Breast epithelium (tissue), 3 donors: ENCODE measurements around the gene DNM1.
"Not testable (repeated sequence)": the region's sequence is repeated elsewhere in the genome, so short reads cannot be mapped to it uniquely, and the experiment has no call there.

Experiments used
- POLR2A ChIP-seq: fragments of 450-650 bp; IDR thresholded peaks from one replicate; pipeline ENCODE4 v1.6.1; 2016; ENCODE audit warnings: antibody characterized with exemption, mild to moderate bottlenecking, moderate library complexity
- POLR2AphosphoS5 ChIP-seq, 3 donors: sonication (generic); formaldehyde crosslinking; IDR thresholded peaks; one replicate each; pipeline ENCODE4 v1.6.1; 2017; ENCODE audit warnings: antibody characterized with exemption in 3 of 3
- TF ChIP-seq, protein P1 (sequence below), 3 donors: fragments of 450-650 bp; IDR thresholded peaks; one replicate each; pipeline ENCODE4 v1.5.1; 2016 to 2017; ENCODE audit warnings: antibody characterized with exemption in 3 of 3, mild to moderate bottlenecking in 3 of 3, moderate library complexity in 3 of 3

DNA sequence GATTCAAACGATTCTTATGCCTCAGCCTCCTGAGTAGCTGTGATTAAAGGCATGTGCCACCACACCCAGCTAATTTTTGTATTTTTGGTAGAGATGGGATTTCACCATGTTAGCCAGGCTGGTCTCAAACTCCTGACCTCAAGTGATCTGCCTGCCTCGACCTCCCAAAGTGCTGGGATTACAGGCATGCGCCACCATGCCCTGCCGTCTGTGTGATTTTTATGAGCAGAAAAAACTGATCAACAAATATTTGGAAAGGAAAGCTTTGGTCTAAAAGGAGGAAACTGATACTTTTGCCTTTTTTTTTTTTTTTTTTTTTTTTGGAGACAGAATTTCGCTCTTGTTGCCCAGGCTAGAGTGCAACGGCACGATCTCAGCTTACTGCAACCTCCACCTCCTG, 27.7 kb downstream of the DNM1 start:
- TF ChIP-seq POLR2A; POLR2AphosphoS5 (IDR thresholded peaks at IDR 0.05): not testable (repeated sequence)
- TF ChIP-seq, protein P1, sequence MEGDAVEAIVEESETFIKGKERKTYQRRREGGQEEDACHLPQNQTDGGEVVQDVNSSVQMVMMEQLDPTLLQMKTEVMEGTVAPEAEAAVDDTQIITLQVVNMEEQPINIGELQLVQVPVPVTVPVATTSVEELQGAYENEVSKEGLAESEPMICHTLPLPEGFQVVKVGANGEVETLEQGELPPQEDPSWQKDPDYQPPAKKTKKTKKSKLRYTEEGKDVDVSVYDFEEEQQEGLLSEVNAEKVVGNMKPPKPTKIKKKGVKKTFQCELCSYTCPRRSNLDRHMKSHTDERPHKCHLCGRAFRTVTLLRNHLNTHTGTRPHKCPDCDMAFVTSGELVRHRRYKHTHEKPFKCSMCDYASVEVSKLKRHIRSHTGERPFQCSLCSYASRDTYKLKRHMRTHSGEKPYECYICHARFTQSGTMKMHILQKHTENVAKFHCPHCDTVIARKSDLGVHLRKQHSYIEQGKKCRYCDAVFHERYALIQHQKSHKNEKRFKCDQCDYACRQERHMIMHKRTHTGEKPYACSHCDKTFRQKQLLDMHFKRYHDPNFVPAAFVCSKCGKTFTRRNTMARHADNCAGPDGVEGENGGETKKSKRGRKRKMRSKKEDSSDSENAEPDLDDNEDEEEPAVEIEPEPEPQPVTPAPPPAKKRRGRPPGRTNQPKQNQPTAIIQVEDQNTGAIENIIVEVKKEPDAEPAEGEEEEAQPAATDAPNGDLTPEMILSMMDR (IDR thresholded peaks at IDR 0.05): not testable (repeated sequence)
